Spleen (tissue), 11 donors: ENCODE measurements around the gene SMAD3. TPM values are rescaled to one million over a fixed set of nuclear protein-coding genes. Genes with fewer than 3 reads are reported as not detected.

Experiments used
- DNase-seq: peaks from one replicate; pipeline ENCODE4 v3.0.0-alpha.2; 2020
- H3K27ac ChIP-seq, 8 donors: fragments of 200-600 bp; sonication (generic) in 7 of 8; 1 replicate in 4 of 8; 2 replicates in 4 of 8; pipeline versions ENCODE4 v1.5.0 to v1.8.0; 2016 to 2021; ENCODE audit warnings: inconsistent platforms in 4 of 8, mild to moderate bottlenecking in 4 of 8, moderate library complexity in 1 of 8
- H3K27me3 ChIP-seq, 7 donors: fragments of 200-600 bp; sonication (generic) in 6 of 7; replicated peaks in 1 of 7; 1 replicate in 4 of 7; 2 replicates in 3 of 7; pipeline versions ENCODE4 v1.5.0 to v1.8.0; 2016 to 2021; ENCODE audit warnings: inconsistent platforms in 3 of 7, mild to moderate bottlenecking in 1 of 7
- H3K36me3 ChIP-seq, 6 donors: fragments of 200-600 bp; sonication (generic) in 5 of 6; 1 replicate in 4 of 6; 2 replicates in 2 of 6; pipeline versions ENCODE4 v1.5.0 to v1.8.0; 2016 to 2021; ENCODE audit warnings: inconsistent platforms in 2 of 6
- H3K4me1 ChIP-seq, 6 donors: fragments of 200-600 bp; sonication (generic) in 5 of 6; 1 replicate in 3 of 6; 2 replicates in 3 of 6; pipeline versions ENCODE4 v1.5.0 to v1.8.0; 2016 to 2021; ENCODE audit warnings: inconsistent platforms in 3 of 6
- H3K4me3 ChIP-seq, 8 donors: fragments of 200-600 bp; sonication (generic) in 7 of 8; 1 replicate in 4 of 8; 2 replicates in 4 of 8; pipeline versions ENCODE4 v1.5.0 to v1.8.0; 2016 to 2021; ENCODE audit warnings: inconsistent platforms in 4 of 8, mild to moderate bottlenecking in 4 of 8, moderate library complexity in 2 of 8
- H3K9me3 ChIP-seq, 8 donors: fragments of 200-600 bp; sonication (generic) in 7 of 8; 1 replicate in 4 of 8; 2 replicates in 4 of 8; pipeline versions ENCODE4 v1.5.0 to v1.8.0; 2016 to 2021; ENCODE audit warnings: inconsistent platforms in 4 of 8
- CTCF ChIP-seq, 11 experiments: fragments of 200-600 bp in 7 of 11; fragments of 450-650 bp in 4 of 11; sonication (generic) in 4 of 11; IDR thresholded peaks in 8 of 11; conservative IDR thresholded peaks in 3 of 11; 1 replicate in 7 of 11; 2 replicates in 4 of 11; pipeline versions ENCODE4 v1.4.0 to v1.8.0; 2016 to 2021; ENCODE audit warnings: antibody characterized with exemption in 11 of 11, inconsistent platforms in 4 of 11, mild to moderate bottlenecking in 1 of 11
- POLR2A ChIP-seq, 3 donors: fragments of 450-650 bp; IDR thresholded peaks; one replicate each; pipeline ENCODE4 v1.5.1; 2017; ENCODE audit warnings: antibody characterized with exemption in 3 of 3, mild to moderate bottlenecking in 1 of 3
- POLR2AphosphoS5 ChIP-seq, 3 donors: sonication (generic); formaldehyde crosslinking; IDR thresholded peaks; one replicate each; pipeline ENCODE4 v1.5.1; 2017; ENCODE audit warnings: antibody characterized with exemption in 3 of 3
- WGBS, 5 donors: extraction: QIAGEN DNeasy Blood & Tissue Kit in 3 of 5; methylation state at CpG; one replicate each; pipeline versions ENCODE4 v1.1.5 to v1.1.7; 2013 to 2018; 5-methylcytosine and 5-hydroxymethylcytosine counted together
- intact Hi-C: fragments of 100-400 bp; cut with DNase I; formaldehyde crosslinking; loops from one replicate; pipeline ENCODE4 v1.15.0; 2023; ENCODE audit warnings: low total_unique reads
- polyA plus RNA-seq, 3 donors: library from polyadenylated mRNA; stranded (reverse); fragments of 200-250 nt; gene quantifications; one replicate each; pipeline ENCODE4 v1.2.1, GENCODE V29; 2013
- total RNA-seq, 7 donors: library from RNA; depleted of rRNA in 3 of 7; stranded (reverse); fragments of >200 nt in 3 of 7; fragmentation: NEBNext Ultra II Directional in 4 of 7; extraction: Animal tissue kit (Norgen Biotek cat#: 25700) in 4 of 7; gene quantifications; one replicate each; pipeline versions ENCODE4 v1.1.0 to v1.2.1, GENCODE V29; 2016 to 2021
- donor health status: healthy with polysubstance abuse.
- donor health status: DM: no; HTN: no; CAD: no; lungs with moderate emphysema.
- donor health status: DM: no; HTN: no; CAD: no.
- donor health status: Bipolar disorder and iron deficiency.
- donor health status: healthy.
- donor health status: DM: no; HTN: no; CAD: no.
- donor health status: DM: yes; HTN: yes; CAD: no.

SMAD3 gene
- total and polyA plus RNA-seq, 10 donors: 8.3 to 78.4 (median 33.7) TPM

- Histone ChIP-seq H3K9me3 (no peaks in the 10 kb centered on the region), H3K36me3 (peaks cover 0 to 81% (median 53%) of the 10 kb centered on the region in 6 donors), H3K4me1 (peaks cover 0 to 13% (median 4%) of the 10 kb centered on the region in 6 donors), H3K27me3 (no peaks in the 10 kb centered on the region), H3K4me3 (no peak overlapping the region), H3K27ac (no peak overlapping the region)
- 93 to 98% (median 95%) methylated on average over 3 of the region's 3 CpGs for WGBS, 5 donors
- no peak for TF ChIP-seq CTCF (IDR thresholded peaks at IDR 0.05 in 8 of 11, conservative IDR thresholded peaks at IDR 0.05 in 3 of 11)
- no peak for TF ChIP-seq POLR2AphosphoS5 (IDR thresholded peaks at IDR 0.05)
- TF ChIP-seq POLR2A (IDR thresholded peaks at IDR 0.05): no peak
- intact Hi-C loops: no loop called here
- no peak for DNase-seq
These were observed 167.2 kb downstream of the SMAD3 start for GRCh38 chr15:67232591-67232990.

- 62 to 74% (median 67%) methylated on average over 3 of the region's 3 CpGs for WGBS, 5 donors
- intact Hi-C loops: no loop called here
These were observed 175.1 kb downstream of the SMAD3 start for GRCh38 chr15:67240235-67241131.

GRCh38 chr15:67241132-67241855 lies 175.9 kb downstream of the SMAD3 start:
- DNase-seq: no peak
- Histone ChIP-seq H3K9me3 (peaks cover 0 to under 1% (median 0%) of the 10 kb centered on the region in 8 donors), H3K4me3 (peak overlapping the region in 2 of 8 donors; percentile 1 to 46), H3K36me3 (peaks cover 0 to 12% (median 0%) of the 10 kb centered on the region in 6 donors), H3K4me1 (peaks cover 11 to 53% (median 37%) of the 10 kb centered on the region in 6 donors), H3K27me3 (no peaks in the 10 kb centered on the region), H3K27ac (peak overlapping the region in 6 of 8 donors; percentile 1 to 74 (median 42))
- intact Hi-C loops: no loop called here
- 51 to 78% (median 64%) methylated on average over 4 of the region's 4 CpGs for WGBS, 5 donors
- TF ChIP-seq CTCF (IDR thresholded peaks at IDR 0.05 in 8 of 11, conservative IDR thresholded peaks at IDR 0.05 in 3 of 11): no peak
- TF ChIP-seq POLR2A (IDR thresholded peaks at IDR 0.05): no peak
- TF ChIP-seq POLR2AphosphoS5 (IDR thresholded peaks at IDR 0.05): no peak

More at GRCh38 chr15:67240235-67241131, 175.1 kb downstream of the SMAD3 start:
- Histone ChIP-seq H3K27ac (peak overlapping the region in 6 of 8 donors; percentile 13 to 74 (median 42)), H3K4me3 (no peak overlapping the region), H3K36me3 (peaks cover 0 to 12% (median 4%) of the 10 kb centered on the region in 6 donors), H3K9me3 (no peaks in the 10 kb centered on the region), H3K4me1 (peaks cover 11 to 53% (median 37%) of the 10 kb centered on the region in 6 donors), H3K27me3 (no peaks in the 10 kb centered on the region)
- TF ChIP-seq CTCF (IDR thresholded peaks at IDR 0.05 in 8 of 11, conservative IDR thresholded peaks at IDR 0.05 in 3 of 11): peak in 1 of 11 experiments; percentile 12
- no peak for TF ChIP-seq POLR2AphosphoS5 (IDR thresholded peaks at IDR 0.05)
- DNase-seq: no peak
